GM18868 (cell line): ENCODE data around the gene CAMTA1.

Experiments used
- ATAC-seq: cut with Tn5 transposase; IDR thresholded peaks from one replicate; pipeline ENCODE4 v1.9.1; 2021; ENCODE audit warnings: mild to moderate bottlenecking, moderate library complexity; ENCODE audit not compliant: unreplicated experiment

Gene CAMTA1

GRCh38 chr1:7172804-7173203 lies 387.6 kb downstream of the CAMTA1 start:
- no peak for ATAC-seq

GRCh38 chr1:7174561-7174960 lies 389.3 kb downstream of the CAMTA1 start:
- no peak for ATAC-seq

- ATAC-seq: no peak
These were observed 390.0 kb downstream of the CAMTA1 start for GRCh38 chr1:7174980-7175906.

GRCh38 chr1:7177021-7177420 lies 391.8 kb downstream of the CAMTA1 start:
- ATAC-seq: no peak

GRCh38 chr1:7177438-7178146 lies 392.3 kb downstream of the CAMTA1 start:
- ATAC-seq: no peak

- ATAC-seq: no peak
These were observed 393.1 kb downstream of the CAMTA1 start for GRCh38 chr1:7178336-7178735.

- no peak for ATAC-seq
These were observed 393.5 kb downstream of the CAMTA1 start for GRCh38 chr1:7178741-7179140.

- ATAC-seq: no peak
These were observed 400.5 kb downstream of the CAMTA1 start for GRCh38 chr1:7185721-7186120.

- ATAC-seq: no peak
These were observed 401.3 kb downstream of the CAMTA1 start for GRCh38 chr1:7186382-7187111.

GRCh38 chr1:7187112-7187493 lies 401.8 kb downstream of the CAMTA1 start:
- ATAC-seq: no peak

GRCh38 chr1:7190261-7190660 lies 405.0 kb downstream of the CAMTA1 start:
- no peak for ATAC-seq

- no peak for ATAC-seq
These were observed 407.2 kb downstream of the CAMTA1 start for GRCh38 chr1:7192453-7192852.

GRCh38 chr1:7196036-7196911 lies 411.0 kb downstream of the CAMTA1 start:
- no peak for ATAC-seq

GRCh38 chr1:7198664-7199063 lies 413.4 kb downstream of the CAMTA1 start:
- ATAC-seq: no peak

GRCh38 chr1:7199077-7199779 lies 414.0 kb downstream of the CAMTA1 start:
- ATAC-seq: no peak

- ATAC-seq: no peak
These were observed 422.8 kb downstream of the CAMTA1 start for GRCh38 chr1:7207875-7208646.

GRCh38 chr1:7208647-7209180 lies 423.5 kb downstream of the CAMTA1 start:
- ATAC-seq: no peak

- ATAC-seq: no peak
These were observed 424.1 kb downstream of the CAMTA1 start for GRCh38 chr1:7209336-7209735.
